Thyroid gland (tissue), 4 donors: Measurements from ENCODE around the gene RSPH1. TPM values are rescaled to one million over a fixed set of nuclear protein-coding genes. Genes with fewer than 3 reads are reported as not detected.
A peak's percentile ranks its signal among the peaks of the same experiment; 100 is the strongest.

Source experiments
- DNase-seq, 2 donors: peaks; one replicate each; pipeline ENCODE4 v3.0.0-alpha.2; 2019
- H3K27ac ChIP-seq, 3 donors: fragments of 200-600 bp; sonication (generic); 1 replicate in 2 of 3; 2 replicates in 1 of 3; pipeline ENCODE4 v1.5.1; 2016 to 2019; ENCODE audit warnings: mild to moderate bottlenecking in 1 of 3, moderate library complexity in 1 of 3
- H3K27me3 ChIP-seq: fragments of 200-600 bp; sonication (generic); one replicate; pipeline ENCODE4 v1.5.1; 2019
- H3K36me3 ChIP-seq, 2 donors: fragments of 200-600 bp; sonication (generic); one replicate each; pipeline ENCODE4 v1.5.1; 2016 to 2019
- H3K4me1 ChIP-seq, 2 donors: fragments of 200-600 bp; sonication (generic); one replicate each; pipeline ENCODE4 v1.5.1; 2017 to 2019
- H3K4me3 ChIP-seq, 3 donors: fragments of 200-600 bp; sonication (generic); replicated peaks in 1 of 3; 1 replicate in 2 of 3; 2 replicates in 1 of 3; pipeline ENCODE4 v1.5.1; 2016; ENCODE audit warnings: mild to moderate bottlenecking in 1 of 3
- H3K9me3 ChIP-seq: fragments of 200-600 bp; sonication (generic); one replicate; pipeline ENCODE4 v1.5.1; 2017
- CTCF ChIP-seq, 6 experiments: fragments of 200-600 bp in 3 of 6; fragments of 450-650 bp in 3 of 6; sonication (generic) in 3 of 6; IDR thresholded peaks; one replicate each; pipeline ENCODE4 v1.5.1; 2016 to 2019; ENCODE audit warnings: antibody characterized with exemption in 6 of 6, mild to moderate bottlenecking in 2 of 6, inconsistent platforms in 1 of 6, moderate library complexity in 1 of 6
- POLR2A ChIP-seq, 2 donors: fragments of 450-650 bp; IDR thresholded peaks; one replicate each; pipeline ENCODE4 v1.6.1; 2017; ENCODE audit warnings: antibody characterized with exemption in 2 of 2, mild to moderate bottlenecking in 2 of 2, moderate library complexity in 1 of 2
- WGBS, 2 donors: methylation state at CpG; one replicate each; pipeline ENCODE4 v1.1.5; 2017; 5-methylcytosine and 5-hydroxymethylcytosine counted together
- intact Hi-C: fragments of 100-400 bp; cut with DNase I; formaldehyde crosslinking; loops from one replicate; pipeline ENCODE4 v1.15.1; 2023
- total RNA-seq, 4 donors: library from RNA; depleted of rRNA; stranded (reverse); fragments of >200 nt; gene quantifications; one replicate each; pipeline ENCODE4 v1.2.3, GENCODE V29; 2016

The RSPH1 gene
- total RNA-seq = 1 to 10 TPM; 2.7 to 3.7 (median 3.0) TPM

- Histone ChIP-seq H3K4me1 (peaks cover 5 to 12% of the 10 kb centered on the region in 2 donors), H3K4me3 (peak within 1 kb of the TSS; percentile 13 to 47 (median 30)), H3K27me3 (no peaks in the 10 kb centered on the region), H3K9me3 (no peaks in the 10 kb centered on the region), H3K27ac (peak within 1 kb of the TSS; percentile 44 to 76 (median 62)), H3K36me3 (no peaks in the 10 kb centered on the region)
- peak; percentile 76 to 86 for TF ChIP-seq POLR2A (IDR thresholded peaks at IDR 0.05)
- no peak for TF ChIP-seq CTCF (IDR thresholded peaks at IDR 0.05)
- peak; percentile 100 for DNase-seq
- intact Hi-C loops = no loop called here
- 0 to 1% methylated on average over 18 to 49 of the region's 58 CpGs for WGBS, 2 donors
Observed at GRCh38 chr21:42496120-42496838, at the start of gene RSPH1. Gene RSPH1 (minus strand): TSS chr21:42496224. CDS start chr21:42496186, 38 bp downstream.

GRCh38 chr21:42545745-42546144 is 49.7 kb upstream of the RSPH1 start:
- H3K36me3 ChIP-seq = peaks cover 58 to 61% of the 10 kb centered on the region in 2 donors

GRCh38 chr21:42545317-42545716 is 49.3 kb upstream of the RSPH1 start:
- no peak for TF ChIP-seq POLR2A (IDR thresholded peaks at IDR 0.05)
- TF ChIP-seq CTCF (IDR thresholded peaks at IDR 0.05) = no peak
- Histone ChIP-seq H3K4me1 (no peaks in the 10 kb centered on the region), H3K27ac (no peak overlapping the region), H3K9me3 (no peaks in the 10 kb centered on the region), H3K27me3 (no peaks in the 10 kb centered on the region), H3K36me3 (peaks cover 58 to 61% of the 10 kb centered on the region in 2 donors), H3K4me3 (no peak overlapping the region)
- DNase-seq = no peak
- intact Hi-C loops = no loop called here
- 95 to 96% methylated on average over 3 to 4 of the region's 4 CpGs for WGBS, 2 donors

More at GRCh38 chr21:42545745-42546144, 49.7 kb upstream of the RSPH1 start:
- DNase-seq = no peak
- WGBS, 2 donors = 89 to 92% methylated on average over 2 to 8 of the region's 8 CpGs
- Histone ChIP-seq H3K9me3 (no peaks in the 10 kb centered on the region), H3K4me3 (no peak overlapping the region), H3K4me1 (no peaks in the 10 kb centered on the region), H3K27ac (no peak overlapping the region), H3K27me3 (no peaks in the 10 kb centered on the region)
- intact Hi-C loops = no loop called here
- TF ChIP-seq CTCF (IDR thresholded peaks at IDR 0.05) (no peak), POLR2A (IDR thresholded peaks at IDR 0.05) (no peak)

- peaks cover 58 to 61% of the 10 kb centered on the region in 2 donors for H3K36me3 ChIP-seq
Observed at GRCh38 chr21:42544544-42544943, 48.5 kb upstream of the RSPH1 start.

More at GRCh38 chr21:42544544-42544943, 48.5 kb upstream of the RSPH1 start:
- Histone ChIP-seq H3K27me3 (no peaks in the 10 kb centered on the region), H3K4me3 (no peak overlapping the region), H3K27ac (no peak overlapping the region), H3K9me3 (no peaks in the 10 kb centered on the region), H3K4me1 (no peaks in the 10 kb centered on the region)
- intact Hi-C loops = no loop called here
- WGBS, 2 donors = 95 to 97% methylated on average over 7 to 8 of the region's 8 CpGs
- no peak for TF ChIP-seq CTCF (IDR thresholded peaks at IDR 0.05)
- no peak for DNase-seq
